Measurements from ENCODE around the gene TMEM11. TPM values are rescaled to one million over a fixed set of nuclear protein-coding genes. Genes with fewer than 3 reads are reported as not detected.
A peak's percentile ranks its signal among the peaks of the same experiment; 100 is the strongest.

TMEM11 gene
- total RNA-seq, 2 donors from 2014 or later: 7.0 to 22.4 TPM

- H3K4me1 ChIP-seq: peaks cover 11% of the 10 kb centered on the region
- TF ChIP-seq CTCF (IDR thresholded peaks at IDR 0.05): no peak
- TF ChIP-seq POLR2A (IDR thresholded peaks at IDR 0.05): no peak
- WGBS, 2 donors: 68 to 87% methylated on average over 3 to 10 of the region's 12 CpGs
- H3K36me3 ChIP-seq (replicated peaks in 1 of 2; ENCODE audit: insufficient read depth in 1 of 2, low read depth in 2 of 2): peaks cover 0 to 3% of the 10 kb centered on the region in 2 donors
- ATAC-seq (no peak), DNase-seq (no peak)
- H3K27ac ChIP-seq: no peak overlapping the region
- H3K27me3 ChIP-seq: no peaks in the 10 kb centered on the region
- H3K4me3 ChIP-seq: no peak overlapping the region
- intact Hi-C loops (cut with DNase I): no loop called here
- no peaks in the 10 kb centered on the region for H3K9me3 ChIP-seq
These were observed 11.4 kb downstream of the TMEM11 start for GRCh38 chr17:21202512-21202911.

GRCh38 chr17:21201874-21202273, 12.1 kb downstream of the TMEM11 start:
- 92 to 96% methylated on average over 5 to 11 of the region's 11 CpGs for WGBS, 2 donors
- intact Hi-C loops (cut with DNase I): no loop called here
- Histone ChIP-seq H3K4me3 (no peak overlapping the region), H3K9me3 (no peaks in the 10 kb centered on the region), H3K27me3 (no peaks in the 10 kb centered on the region), H3K36me3 (replicated peaks in 1 of 2; ENCODE audit: insufficient read depth in 1 of 2, low read depth in 2 of 2) (peaks cover 0 to 3% of the 10 kb centered on the region in 2 donors), H3K27ac (no peak overlapping the region), H3K4me1 (peaks cover 11% of the 10 kb centered on the region)
- no peak for DNase-seq
- TF ChIP-seq POLR2A (IDR thresholded peaks at IDR 0.05): no peak
- no peak for TF ChIP-seq CTCF (IDR thresholded peaks at IDR 0.05)
- ATAC-seq: no peak

GRCh38 chr17:21201298-21201595, 12.7 kb downstream of the TMEM11 start:
- Histone ChIP-seq H3K36me3 (replicated peaks in 1 of 2; ENCODE audit: insufficient read depth in 1 of 2, low read depth in 2 of 2) (peaks cover 0 to 3% of the 10 kb centered on the region in 2 donors), H3K27me3 (no peaks in the 10 kb centered on the region), H3K4me3 (no peak overlapping the region), H3K4me1 (peaks cover 11% of the 10 kb centered on the region), H3K9me3 (no peaks in the 10 kb centered on the region), H3K27ac (no peak overlapping the region)
- WGBS, 2 donors: 57% methylated on average over 5 of the region's 5 CpGs
- no peak for DNase-seq
- TF ChIP-seq POLR2A (IDR thresholded peaks at IDR 0.05) (no peak), CTCF (IDR thresholded peaks at IDR 0.05) (no peak)
- intact Hi-C loops (cut with DNase I): no loop called here
- no peak for ATAC-seq

- ATAC-seq (peak; percentile 36), DNase-seq (peak in 1 of 4 donors; percentile 31)
- Histone ChIP-seq H3K27me3 (no peaks in the 10 kb centered on the region), H3K27ac (no peak overlapping the region), H3K36me3 (replicated peaks in 1 of 2; ENCODE audit: insufficient read depth in 1 of 2, low read depth in 2 of 2) (peaks cover 0 to 3% of the 10 kb centered on the region in 2 donors), H3K4me1 (peaks cover 11% of the 10 kb centered on the region), H3K9me3 (no peaks in the 10 kb centered on the region), H3K4me3 (no peak overlapping the region)
- intact Hi-C loops (cut with DNase I): no loop called here
- TF ChIP-seq CTCF (IDR thresholded peaks at IDR 0.05): no peak
- TF ChIP-seq POLR2A (IDR thresholded peaks at IDR 0.05): no peak
- 67 to 73% methylated on average over 7 to 15 of the region's 15 CpGs for WGBS, 2 donors
These were observed 13.2 kb downstream of the TMEM11 start for GRCh38 chr17:21200590-21201297.

- H3K36me3 ChIP-seq (replicated peaks in 1 of 2; ENCODE audit: insufficient read depth in 1 of 2, low read depth in 2 of 2): peaks cover 0 to 3% of the 10 kb centered on the region in 2 donors
- H3K27me3 ChIP-seq: no peaks in the 10 kb centered on the region
- TF ChIP-seq CTCF (IDR thresholded peaks at IDR 0.05) (no peak), POLR2A (IDR thresholded peaks at IDR 0.05) (no peak)
- H3K4me1 ChIP-seq: peaks cover 11% of the 10 kb centered on the region
- no peak overlapping the region for H3K4me3 ChIP-seq
- intact Hi-C loops (cut with DNase I): no loop called here
- no peak for DNase-seq
- H3K9me3 ChIP-seq: no peaks in the 10 kb centered on the region
- no peak for ATAC-seq
- WGBS, 2 donors: 75 to 91% methylated on average over 8 to 10 of the region's 10 CpGs
- no peak overlapping the region for H3K27ac ChIP-seq
These were observed 14.1 kb downstream of the TMEM11 start for GRCh38 chr17:21199856-21200255.

Measured in body of pancreas (tissue), 4 donors.